Esophagus (tissue), 2 donors: ENCODE results near the gene CATSPERD. TPM values are rescaled to one million over a fixed set of nuclear protein-coding genes. Genes with fewer than 3 reads are reported as not detected.

Source experiments
- H3K27ac ChIP-seq, 2 donors: one replicate each; pipeline ENCODE4 v1.5.1; 2013; ENCODE audit warnings: low read depth in 2 of 2, mild to moderate bottlenecking in 2 of 2, inconsistent platforms in 1 of 2, low read length in 1 of 2, moderate library complexity in 1 of 2
- H3K27me3 ChIP-seq, 2 donors: one replicate each; pipeline ENCODE4 v1.6.1; 2013; ENCODE audit warnings: low read length in 2 of 2, control low read depth in 1 of 2, mild to moderate bottlenecking in 1 of 2; ENCODE audit not compliant: insufficient read depth in 2 of 2, control insufficient read depth in 1 of 2
- H3K36me3 ChIP-seq, 2 donors: one replicate each; pipeline ENCODE4 v1.6.1; 2013; ENCODE audit warnings: low read length in 1 of 2; ENCODE audit not compliant: control insufficient read depth in 2 of 2, insufficient read depth in 2 of 2
- H3K4me1 ChIP-seq, 2 donors: one replicate each; pipeline ENCODE4 v1.6.1; 2013; ENCODE audit warnings: low read length in 1 of 2; ENCODE audit not compliant: control insufficient read depth in 2 of 2, insufficient read depth in 2 of 2
- H3K4me3 ChIP-seq, 2 donors: one replicate each; pipeline ENCODE4 v1.5.1; 2013; ENCODE audit warnings: low read length in 2 of 2, mild to moderate bottlenecking in 2 of 2, low read depth in 1 of 2, moderate library complexity in 1 of 2
- H3K9me3 ChIP-seq, 2 donors: one replicate each; pipeline ENCODE4 v1.6.1; 2013; ENCODE audit warnings: mild to moderate bottlenecking in 2 of 2, low read depth in 1 of 2, low read length in 1 of 2, moderate library complexity in 1 of 2; ENCODE audit not compliant: control insufficient read depth in 2 of 2, insufficient read depth in 1 of 2
- WGBS, 2 donors: extraction: QIAGEN DNeasy Blood & Tissue Kit; methylation state at CpG; one replicate each; pipeline ENCODE4 v1.1.7; 2013; 5-methylcytosine and 5-hydroxymethylcytosine counted together
- polyA plus RNA-seq, 2 donors: library from polyadenylated mRNA; stranded (reverse); fragments of 200-250 nt; gene quantifications; one replicate each; pipeline ENCODE4 v1.2.3, GENCODE V29; 2013
- donor health status: healthy with polysubstance abuse.
- donor health status: Bipolar disorder and iron deficiency.

The CATSPERD gene
- polyA plus RNA-seq, 2 donors = not detected

DNA sequence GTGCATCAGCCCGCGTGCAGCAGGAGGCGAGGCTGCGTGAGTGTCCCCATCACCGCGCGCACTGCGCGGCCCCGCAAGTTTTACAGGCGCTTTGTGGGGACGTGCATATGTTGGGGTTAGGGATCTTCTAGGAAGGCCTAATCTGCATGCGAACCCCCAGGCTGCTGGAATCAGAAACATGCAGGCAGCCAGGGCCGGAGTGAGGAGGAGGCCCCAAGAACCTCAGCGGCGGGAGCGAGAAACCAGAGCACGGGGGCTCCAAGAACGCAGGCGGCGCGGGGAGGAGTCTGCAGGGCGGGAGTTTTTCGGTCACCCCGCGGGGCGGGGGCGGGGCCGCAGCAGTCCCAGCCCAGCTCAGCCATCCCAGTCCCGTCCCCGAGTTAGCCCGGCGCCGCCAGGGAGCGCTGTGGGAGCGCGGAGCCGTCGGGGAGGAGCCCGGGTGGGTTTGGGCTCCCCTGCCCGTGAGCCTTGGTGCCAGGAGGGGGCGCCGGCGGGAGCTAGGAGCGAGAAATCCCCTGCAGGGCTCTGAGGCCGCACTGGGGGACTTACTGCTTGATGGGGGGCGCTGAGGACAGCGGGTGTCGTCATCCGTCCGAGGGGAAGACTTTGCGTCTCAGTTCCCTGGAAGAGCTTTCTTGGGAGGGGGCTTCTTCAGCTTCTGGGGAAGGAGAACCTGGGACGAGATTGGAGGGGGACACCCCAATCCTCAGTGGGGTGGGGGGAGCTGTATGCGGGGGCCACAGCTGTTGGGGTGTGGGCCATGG lies 83.5 kb downstream of the CATSPERD start:
- 1 to 2% methylated on average over 45 to 54 of the region's 54 CpGs for WGBS, 2 donors
- peaks cover 4 to 8% of the 10 kb centered on the region in 2 donors for H3K4me1 ChIP-seq
- H3K27ac ChIP-seq = peak overlapping the region in 1 of 2 donors; percentile 59
- no peaks in the 10 kb centered on the region for H3K36me3 ChIP-seq
- peak overlapping the region; percentile 4 to 54 for H3K4me3 ChIP-seq
- no peaks in the 10 kb centered on the region for H3K27me3 ChIP-seq
- no peaks in the 10 kb centered on the region for H3K9me3 ChIP-seq

DNA sequence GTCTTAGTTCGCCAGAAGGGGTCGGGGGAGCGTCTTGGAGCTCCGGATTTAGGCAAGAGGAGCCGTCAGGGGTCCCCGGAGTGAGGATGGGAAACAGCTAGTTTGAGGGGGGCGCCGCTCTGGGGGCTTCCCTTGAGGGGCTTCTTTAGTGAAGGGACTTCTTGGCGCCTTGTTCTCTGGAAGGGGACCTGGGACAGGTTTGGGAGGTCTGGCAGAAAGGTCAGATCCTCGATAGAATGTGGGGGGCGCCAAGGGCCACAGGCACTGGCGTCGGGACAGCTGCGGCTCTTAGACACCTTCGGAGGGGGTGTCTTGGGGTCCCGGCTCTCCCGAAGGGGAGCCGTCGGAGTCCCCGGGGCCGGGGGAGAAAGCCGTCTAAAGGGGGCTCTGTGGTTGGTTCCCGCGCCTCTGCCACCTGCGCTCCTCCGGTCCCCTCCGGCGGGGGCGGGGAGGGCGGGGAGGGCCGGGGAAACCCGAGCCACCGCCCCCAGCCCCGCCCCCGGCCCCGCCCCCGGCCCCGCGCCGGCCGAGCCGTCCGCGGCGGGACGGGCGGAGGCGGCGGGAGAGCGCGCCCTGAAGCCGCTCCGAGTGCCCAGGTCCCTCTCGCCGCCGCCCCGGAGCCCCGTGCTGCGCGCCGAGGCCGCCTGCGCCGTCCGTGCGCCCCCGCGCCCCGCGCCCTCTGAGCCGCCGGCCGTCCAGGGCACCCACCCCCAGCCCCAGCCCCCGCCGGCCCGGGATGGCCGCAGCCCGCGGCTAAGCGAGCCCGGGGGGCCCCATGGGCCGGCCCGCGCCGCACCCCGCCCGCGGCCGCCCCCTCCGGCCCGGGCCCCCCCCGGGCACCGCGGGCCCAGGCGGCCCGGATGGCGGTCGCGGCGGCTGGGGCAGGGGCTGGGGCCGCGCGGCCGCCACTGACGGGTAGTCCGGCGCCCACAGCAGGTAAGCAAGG lies 84.4 kb downstream of the CATSPERD start, which contains the start of gene NRTN:
NRTN (plus strand) TSS at position 552 of the 946 bp plus-strand sequence. CDS start 19,099 bp downstream, outside the sequence.
- 2% methylated on average over 48 to 106 of the region's 107 CpGs for whole genome bisulfite sequencing, 2 donors
- Histone ChIP-seq H3K9me3 (no peaks in the 10 kb centered on the region), H3K4me3 (peak within 1 kb of the TSS; percentile 24 to 54), H3K27ac (peak within 1 kb of the TSS; percentile 23 to 65), H3K27me3 (no peaks in the 10 kb centered on the region), H3K4me1 (peaks cover 4 to 8% of the 10 kb centered on the region in 2 donors), H3K36me3 (no peaks in the 10 kb centered on the region)

DNA sequence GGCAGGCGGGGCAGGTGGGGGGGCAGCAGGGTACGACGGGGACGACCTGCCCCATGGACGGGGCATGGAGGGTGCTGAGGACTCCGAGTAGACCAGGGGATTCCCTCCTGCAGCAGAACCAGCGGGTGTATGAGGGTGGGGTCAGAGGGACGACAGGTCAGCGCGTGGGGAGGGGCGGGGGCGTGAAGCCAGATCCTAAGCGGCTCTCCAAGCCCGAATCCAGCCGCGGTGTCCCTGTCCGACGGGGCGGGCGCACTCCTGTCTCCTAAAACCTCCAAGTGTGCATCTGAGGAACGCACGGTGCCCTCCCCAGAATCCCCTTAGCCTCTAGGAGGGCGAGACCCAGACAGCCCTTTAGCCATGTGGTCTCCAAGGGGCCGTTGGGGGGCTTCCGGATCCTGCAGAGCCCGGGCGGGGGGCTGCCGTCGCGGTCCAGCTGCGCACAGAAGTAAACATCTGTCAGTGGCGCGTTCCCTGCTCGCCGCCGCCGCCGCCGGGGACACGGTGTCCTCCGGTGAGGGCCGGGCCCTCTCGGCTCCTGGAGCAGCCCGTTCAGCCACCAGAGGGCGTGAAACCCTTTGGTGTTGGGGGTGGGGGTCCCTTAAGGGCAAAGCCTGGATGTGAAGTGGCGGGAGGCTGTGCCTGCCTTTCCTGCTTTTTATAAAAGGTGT lies 85.2 kb downstream of the CATSPERD start:
- 3 to 4% methylated on average over 46 of the region's 46 CpGs for WGBS, 2 donors
- Histone ChIP-seq H3K27ac (peak overlapping the region; percentile 23 to 65), H3K36me3 (no peaks in the 10 kb centered on the region), H3K4me3 (peak overlapping the region; percentile 24 to 54), H3K4me1 (peaks cover 4 to 8% of the 10 kb centered on the region in 2 donors), H3K27me3 (no peaks in the 10 kb centered on the region), H3K9me3 (no peaks in the 10 kb centered on the region)

DNA sequence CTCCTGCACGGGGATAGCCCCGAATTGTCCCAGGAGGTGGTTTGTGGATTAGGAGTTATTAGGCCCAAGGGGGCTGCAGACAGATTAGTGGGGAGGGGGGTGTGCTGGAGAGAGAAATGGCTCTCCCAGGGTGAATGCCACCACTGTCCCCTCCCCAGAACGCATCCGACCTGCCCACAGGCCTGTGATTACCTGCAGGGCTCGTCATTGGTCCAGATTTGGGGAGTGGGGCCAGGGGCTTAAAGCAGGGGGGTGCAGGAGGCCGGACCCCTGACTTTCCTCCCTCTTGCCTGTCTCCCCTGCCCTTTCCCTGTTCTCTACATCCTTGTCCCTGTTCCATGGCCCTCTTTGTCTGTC lies 85.7 kb downstream of the CATSPERD start:
- H3K4me1 ChIP-seq = peaks cover 4 to 8% of the 10 kb centered on the region in 2 donors
- no peaks in the 10 kb centered on the region for H3K36me3 ChIP-seq
- no peaks in the 10 kb centered on the region for H3K27me3 ChIP-seq
- no peaks in the 10 kb centered on the region for H3K9me3 ChIP-seq
- 39 to 51% methylated on average over 4 to 6 of the region's 6 CpGs for WGBS, 2 donors
- H3K27ac ChIP-seq = peak overlapping the region in 1 of 2 donors; percentile 43
- peak overlapping the region; percentile 24 to 54 for H3K4me3 ChIP-seq

DNA sequence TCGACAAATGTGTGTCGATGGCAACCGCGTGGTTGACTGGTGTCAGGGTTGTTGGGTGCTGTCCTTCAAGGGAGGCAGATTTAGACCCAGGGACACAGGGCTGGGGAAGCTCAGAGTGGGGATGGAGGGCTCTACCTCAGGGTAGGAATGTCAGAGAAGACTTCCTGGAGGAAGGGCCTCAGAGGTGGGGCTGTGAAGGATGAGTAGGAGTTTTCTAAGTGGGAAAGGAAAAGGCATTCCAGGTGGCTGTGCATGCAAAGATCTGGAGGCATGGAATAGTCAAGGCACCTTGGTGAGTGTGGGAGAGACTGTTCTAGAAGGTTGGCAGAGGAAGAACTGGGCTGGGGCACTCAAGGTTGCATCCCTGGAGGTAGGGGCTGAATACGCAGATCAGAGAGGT lies 86.5 kb downstream of the CATSPERD start:
- Histone ChIP-seq H3K27me3 (no peaks in the 10 kb centered on the region), H3K27ac (no peak overlapping the region)
- WGBS, 2 donors = 89 to 95% methylated on average over 5 of the region's 5 CpGs

DNA sequence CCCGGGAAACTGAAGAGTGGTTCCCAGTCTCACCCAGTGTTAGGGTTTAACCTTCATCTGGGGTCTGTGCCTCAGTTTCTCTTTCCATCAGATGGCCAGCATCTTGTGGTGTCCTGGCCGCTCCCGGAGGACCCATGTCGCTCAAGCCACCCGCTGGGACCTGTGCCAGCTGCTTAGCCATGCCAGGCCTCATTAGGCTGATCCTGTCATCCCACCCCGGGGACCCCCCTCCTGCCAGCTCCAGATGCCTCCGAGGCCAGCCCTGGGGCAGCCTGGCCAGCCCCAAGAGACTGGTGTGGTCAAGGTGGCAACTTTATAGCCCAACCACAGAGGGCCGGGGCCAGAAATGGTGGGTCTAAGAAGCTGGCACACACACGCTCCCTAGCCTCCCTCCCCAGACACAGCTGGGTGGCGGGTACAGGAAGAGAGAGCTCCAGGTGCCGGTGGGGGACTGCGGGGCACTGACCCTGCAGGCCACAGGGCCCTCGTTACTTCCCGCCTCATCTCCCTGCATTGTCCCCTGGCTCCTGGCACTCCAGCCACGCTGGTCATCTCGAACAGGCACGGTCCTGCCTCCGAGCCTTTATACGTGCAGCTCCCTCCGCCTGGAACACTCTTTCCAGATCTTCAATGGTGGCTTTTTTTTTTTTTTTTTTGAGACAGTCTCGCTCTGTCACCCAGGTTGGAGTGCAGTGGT lies 87.8 kb downstream of the CATSPERD start:
- Histone ChIP-seq H3K27ac (no peak overlapping the region), H3K36me3 (no peaks in the 10 kb centered on the region), H3K4me1 (peaks cover 0 to 4% of the 10 kb centered on the region in 2 donors), H3K27me3 (no peaks in the 10 kb centered on the region), H3K4me3 (no peak overlapping the region), H3K9me3 (no peaks in the 10 kb centered on the region)
- 83 to 86% methylated on average over 21 of the region's 21 CpGs for WGBS, 2 donors

More for the DNA sequence above, 86.5 kb downstream of the CATSPERD start:
- Histone ChIP-seq H3K9me3 (no peaks in the 10 kb centered on the region), H3K4me3 (peak overlapping the region in 1 of 2 donors; percentile 54), H3K4me1 (peaks cover 4 to 6% of the 10 kb centered on the region in 2 donors), H3K36me3 (no peaks in the 10 kb centered on the region)

DNA sequence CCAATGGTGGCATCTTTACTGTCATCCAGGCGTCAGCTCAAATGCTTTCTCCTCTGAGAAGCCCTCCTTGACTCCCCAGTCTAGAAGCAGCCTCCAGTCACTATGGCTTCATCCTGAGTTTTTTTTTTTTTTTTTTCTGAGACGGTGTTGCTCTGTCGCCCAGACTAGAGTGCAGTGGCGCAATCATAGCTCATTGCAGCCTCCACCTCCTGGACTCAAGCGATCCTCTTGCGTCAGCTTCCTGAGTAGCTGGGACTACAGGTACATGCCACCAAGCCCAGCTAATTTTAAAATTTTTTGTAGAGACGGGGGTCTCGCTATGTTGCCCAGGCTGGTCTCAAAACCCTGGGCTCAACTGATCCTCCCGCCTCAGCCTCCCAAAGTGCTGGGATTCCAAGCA lies 88.6 kb downstream of the CATSPERD start:
- H3K27ac ChIP-seq = no peak overlapping the region
- no peaks in the 10 kb centered on the region for H3K27me3 ChIP-seq
- no peaks in the 10 kb centered on the region for H3K4me1 ChIP-seq
- no peaks in the 10 kb centered on the region for H3K36me3 ChIP-seq
- WGBS, 2 donors = 85 to 88% methylated on average over 9 of the region's 9 CpGs
- H3K4me3 ChIP-seq = no peak overlapping the region
- H3K9me3 ChIP-seq = no peaks in the 10 kb centered on the region

DNA sequence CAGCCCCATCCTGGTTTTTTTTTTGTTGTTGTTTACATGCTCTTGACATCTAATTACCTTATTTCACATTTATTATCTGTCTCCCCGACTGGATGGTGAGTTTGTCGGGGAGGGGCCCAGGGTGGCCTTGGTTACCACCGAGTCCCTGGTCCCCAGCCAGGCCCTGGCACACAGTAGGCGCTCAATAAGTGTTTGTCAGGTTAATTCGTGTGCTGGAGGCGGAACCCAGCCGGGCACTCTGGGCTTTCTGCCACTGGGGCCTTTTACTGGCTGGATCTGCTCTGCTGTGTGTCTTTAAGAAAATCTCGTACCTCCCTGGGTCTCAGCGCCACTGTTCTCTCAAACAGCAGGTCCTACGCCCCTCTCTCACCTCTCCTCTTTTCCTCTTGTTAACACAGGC lies 89.0 kb downstream of the CATSPERD start:
- Histone ChIP-seq H3K4me1 (no peaks in the 10 kb centered on the region), H3K9me3 (no peaks in the 10 kb centered on the region), H3K36me3 (no peaks in the 10 kb centered on the region), H3K4me3 (no peak overlapping the region), H3K27me3 (no peaks in the 10 kb centered on the region), H3K27ac (no peak overlapping the region)
- 69 to 73% methylated on average over 10 of the region's 10 CpGs for WGBS, 2 donors

DNA sequence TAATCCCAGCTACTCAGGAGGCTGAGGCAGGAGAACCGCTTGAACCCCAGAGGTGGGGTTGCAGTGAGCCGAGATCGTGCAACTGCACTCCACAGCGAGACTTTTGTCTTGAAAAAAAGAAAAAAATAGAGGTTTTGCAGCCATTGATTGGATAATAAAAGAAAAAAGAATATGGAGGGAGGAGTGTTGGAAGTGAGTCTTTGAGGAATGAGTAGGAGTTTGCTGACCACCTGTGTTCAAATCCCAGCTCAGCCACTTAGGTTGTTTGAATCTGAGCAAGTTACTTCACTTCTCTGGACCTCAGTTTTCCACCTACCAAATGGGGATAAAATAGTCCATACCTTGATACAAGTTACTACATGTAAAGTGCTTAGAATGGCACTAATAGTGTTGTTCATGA lies 90.7 kb downstream of the CATSPERD start:
- Histone ChIP-seq H3K4me1 (no peaks in the 10 kb centered on the region), H3K4me3 (no peak overlapping the region), H3K9me3 (no peaks in the 10 kb centered on the region), H3K27ac (no peak overlapping the region), H3K27me3 (no peaks in the 10 kb centered on the region), H3K36me3 (no peaks in the 10 kb centered on the region)
- WGBS, 2 donors = 91 to 92% methylated on average over 4 of the region's 4 CpGs
